Nephron progenitor cell (in vitro differentiated cells): ENCODE data around the gene ZNF771.
A peak's percentile ranks its signal among the peaks of the same experiment; 100 is the strongest.

Source experiments
- DNase-seq: peaks from one replicate; pipeline ENCODE4 v3.0.0; 2021
- H3K27ac Mint-ChIP-seq: 2 replicates; pipeline ENCODE4 v1.8.0; 2021; ENCODE audit warnings: mild to moderate bottlenecking, moderate library complexity, mixed read lengths
- H3K27me3 Mint-ChIP-seq: 2 replicates; pipeline ENCODE4 v1.8.0; 2021; ENCODE audit warnings: mild to moderate bottlenecking, low read depth, mixed read lengths; ENCODE audit not compliant: poor library complexity
- H3K36me3 Mint-ChIP-seq: 2 replicates; pipeline ENCODE4 v1.8.0; 2021; ENCODE audit warnings: low read depth, mixed read lengths
- H3K4me1 Mint-ChIP-seq: 2 replicates; pipeline ENCODE4 v1.8.0; 2021; ENCODE audit warnings: mixed read lengths
- H3K4me3 Mint-ChIP-seq: 2 replicates; pipeline ENCODE4 v1.8.0; 2021; ENCODE audit warnings: mild to moderate bottlenecking, moderate library complexity, mixed read lengths
- H3K9me3 Mint-ChIP-seq: 2 replicates; pipeline ENCODE4 v1.8.0; 2021; ENCODE audit warnings: mild to moderate bottlenecking, moderate library complexity, mixed read lengths
- CTCF ChIP-seq: fragments of 200-600 bp; sonication (generic); IDR thresholded peaks from 2 replicates; pipeline ENCODE4 v1.5.0; 2021; ENCODE audit warnings: antibody characterized with exemption

ZNF771 gene

GRCh38 chr16:30397056-30397455 is 10.3 kb upstream of the ZNF771 start:
- Mint-ChIP-seq H3K4me1 (peaks cover 58% of the 10 kb centered on the region), H3K4me3 (peak overlapping the region; percentile 93), H3K9me3 (no peaks in the 10 kb centered on the region), H3K27me3 (no peaks in the 10 kb centered on the region), H3K27ac (peak overlapping the region; percentile 77), H3K36me3 (peaks cover 6% of the 10 kb centered on the region)
- no peak for DNase-seq
- TF ChIP-seq CTCF, result no peak

- Mint-ChIP-seq H3K27ac (no peak overlapping the region), H3K4me1 (peaks cover 58% of the 10 kb centered on the region), H3K9me3 (no peaks in the 10 kb centered on the region), H3K4me3 (no peak overlapping the region), H3K36me3 (peaks cover 6% of the 10 kb centered on the region), H3K27me3 (peaks cover 2% of the 10 kb centered on the region)
- DNase-seq, result no peak
- no peak for TF ChIP-seq CTCF
These were observed 9.4 kb upstream of the ZNF771 start for GRCh38 chr16:30397776-30398660.

GRCh38 chr16:30398661-30399434 is 8.6 kb upstream of the ZNF771 start:
- DNase-seq, result no peak
- no peak for TF ChIP-seq CTCF
- peaks cover 53% of the 10 kb centered on the region for H3K4me1 Mint-ChIP-seq
- peaks cover 6% of the 10 kb centered on the region for H3K36me3 Mint-ChIP-seq
- peak overlapping the region; percentile 83 for H3K4me3 Mint-ChIP-seq
- peak overlapping the region; percentile 100 for H3K27ac Mint-ChIP-seq
- H3K9me3 Mint-ChIP-seq, result no peaks in the 10 kb centered on the region
- peaks cover 2% of the 10 kb centered on the region for H3K27me3 Mint-ChIP-seq

DNA sequence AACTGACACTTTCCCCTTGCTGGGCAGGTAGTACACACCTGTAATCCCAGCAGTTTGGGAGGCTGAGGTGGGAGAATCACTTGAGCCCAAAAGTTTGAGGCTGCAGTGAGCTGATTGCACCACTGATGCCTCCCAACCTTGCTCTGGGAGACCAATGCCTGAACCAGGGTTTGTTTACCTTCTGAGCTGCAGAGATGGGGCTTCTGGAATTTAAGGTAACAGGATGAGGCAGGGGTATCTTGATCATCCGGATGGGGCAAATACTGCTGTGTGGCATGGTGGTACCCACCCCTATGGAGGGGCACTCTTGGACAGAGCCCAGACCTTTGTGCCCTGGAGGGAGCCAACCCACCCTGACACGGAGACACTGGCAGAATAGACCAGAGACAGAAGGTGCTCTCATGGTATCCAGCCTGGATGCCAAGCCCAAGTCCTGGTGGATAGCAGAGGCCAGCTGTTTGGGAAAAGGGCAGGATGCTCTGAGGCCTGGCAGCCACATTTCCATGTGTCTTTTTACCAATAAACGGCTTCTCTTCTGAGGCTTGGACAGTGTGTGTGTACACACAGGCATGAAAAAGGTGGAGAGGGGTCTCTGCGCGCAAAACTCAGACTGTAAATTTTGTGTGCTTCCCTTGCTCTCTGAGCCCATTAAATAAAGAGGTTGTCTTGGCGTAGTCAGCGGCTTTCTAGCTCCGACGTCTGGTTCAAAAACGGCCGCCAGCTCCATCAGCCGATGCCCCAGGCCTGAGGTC is 7.8 kb upstream of the ZNF771 start:
- no peak for TF ChIP-seq CTCF
- Mint-ChIP-seq H3K9me3 (no peaks in the 10 kb centered on the region), H3K36me3 (peaks cover 6% of the 10 kb centered on the region)

GRCh38 chr16:30401768-30402425 is 5.5 kb upstream of the ZNF771 start:
- DNase-seq, result no peak
- Mint-ChIP-seq H3K9me3 (no peaks in the 10 kb centered on the region), H3K27me3 (peaks cover 2% of the 10 kb centered on the region), H3K4me1 (peaks cover 34% of the 10 kb centered on the region), H3K4me3 (peak overlapping the region; percentile 83), H3K36me3 (peaks cover 6% of the 10 kb centered on the region), H3K27ac (peak overlapping the region; percentile 100)
- no peak for TF ChIP-seq CTCF

More for the DNA sequence above, 7.8 kb upstream of the ZNF771 start:
- H3K4me1 Mint-ChIP-seq, result peaks cover 45% of the 10 kb centered on the region
- H3K4me3 Mint-ChIP-seq, result peak overlapping the region; percentile 83
- H3K27me3 Mint-ChIP-seq, result peaks cover 2% of the 10 kb centered on the region
- H3K27ac Mint-ChIP-seq, result peak overlapping the region; percentile 100
- DNase-seq, result no peak
